Measurements from ENCODE around the gene FAM89A.

DNA sequence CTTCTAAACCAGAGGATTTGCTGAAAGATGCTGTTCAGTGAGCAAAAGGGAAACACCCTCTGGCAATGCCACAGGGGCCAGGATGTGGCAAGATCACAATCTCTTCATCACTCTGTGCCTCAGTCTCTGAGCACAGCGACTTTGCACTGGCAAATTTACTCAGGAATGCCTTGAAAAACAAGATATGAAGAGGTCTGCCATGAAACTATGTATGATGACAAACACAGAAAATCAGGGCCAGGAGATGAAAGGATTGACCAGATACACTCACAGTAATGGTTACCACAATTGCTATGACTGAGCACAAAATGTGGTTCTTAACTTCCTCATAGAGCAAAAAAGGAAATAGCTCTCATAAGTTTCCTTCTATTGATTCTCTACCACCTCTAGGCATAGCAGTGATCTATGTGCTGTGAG is 67.2 kb downstream of the FAM89A start:
- TF ChIP-seq, protein P1, sequence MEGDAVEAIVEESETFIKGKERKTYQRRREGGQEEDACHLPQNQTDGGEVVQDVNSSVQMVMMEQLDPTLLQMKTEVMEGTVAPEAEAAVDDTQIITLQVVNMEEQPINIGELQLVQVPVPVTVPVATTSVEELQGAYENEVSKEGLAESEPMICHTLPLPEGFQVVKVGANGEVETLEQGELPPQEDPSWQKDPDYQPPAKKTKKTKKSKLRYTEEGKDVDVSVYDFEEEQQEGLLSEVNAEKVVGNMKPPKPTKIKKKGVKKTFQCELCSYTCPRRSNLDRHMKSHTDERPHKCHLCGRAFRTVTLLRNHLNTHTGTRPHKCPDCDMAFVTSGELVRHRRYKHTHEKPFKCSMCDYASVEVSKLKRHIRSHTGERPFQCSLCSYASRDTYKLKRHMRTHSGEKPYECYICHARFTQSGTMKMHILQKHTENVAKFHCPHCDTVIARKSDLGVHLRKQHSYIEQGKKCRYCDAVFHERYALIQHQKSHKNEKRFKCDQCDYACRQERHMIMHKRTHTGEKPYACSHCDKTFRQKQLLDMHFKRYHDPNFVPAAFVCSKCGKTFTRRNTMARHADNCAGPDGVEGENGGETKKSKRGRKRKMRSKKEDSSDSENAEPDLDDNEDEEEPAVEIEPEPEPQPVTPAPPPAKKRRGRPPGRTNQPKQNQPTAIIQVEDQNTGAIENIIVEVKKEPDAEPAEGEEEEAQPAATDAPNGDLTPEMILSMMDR (conservative IDR thresholded peaks at IDR 0.05; ENCODE audit: low read length) = no peak
- TF ChIP-seq EZH2phosphoT487 (IDR thresholded peaks at IDR 0.05; ENCODE audit: borderline replicate concordance, low read depth, low read length) = no peak
